Measurements from ENCODE around the gene ARID1B. TPM values are rescaled to one million over a fixed set of nuclear protein-coding genes. Genes with fewer than 3 reads are reported as not detected.

The ARID1B gene
- total RNA-seq, 1 experiment from 2014 or later = 63.9 TPM

DNA sequence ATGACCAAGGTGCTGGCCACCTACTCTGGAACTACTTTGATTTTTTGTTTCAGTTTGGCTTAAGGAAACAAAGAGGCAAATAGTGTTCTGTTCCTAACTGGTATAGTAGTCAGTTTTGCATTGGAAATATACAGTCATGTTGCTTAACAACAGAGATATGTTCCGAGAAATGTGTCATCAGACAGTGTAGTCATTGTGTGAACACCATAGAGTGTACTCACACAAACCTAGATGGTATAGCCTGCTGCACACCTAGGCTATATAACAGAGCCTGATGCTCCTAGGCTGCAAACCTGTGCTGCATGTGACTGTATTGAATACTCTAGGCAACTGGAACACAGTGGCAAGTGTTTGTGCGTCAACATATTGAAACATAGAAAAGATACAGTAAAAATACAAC, 80.4 kb downstream of the ARID1B start:
- Mint-ChIP-seq H3K36me3 (ENCODE audit: insufficient read depth, unreplicated experiment) (peaks cover 6% of the 10 kb centered on the region), H3K9me3 (ENCODE audit: unreplicated experiment) (no peaks in the 10 kb centered on the region), H3K27ac (ENCODE audit: low read depth, unreplicated experiment) (no peak overlapping the region), H3K4me3 (ENCODE audit: unreplicated experiment) (no peak overlapping the region), H3K27me3 (ENCODE audit: insufficient read depth, unreplicated experiment) (no peaks in the 10 kb centered on the region), H3K4me1 (ENCODE audit: insufficient read depth, unreplicated experiment) (peaks cover 26% of the 10 kb centered on the region)
- BruUV-seq (replicated peaks) = no TSS peak
- TF ChIP-seq, protein P1, sequence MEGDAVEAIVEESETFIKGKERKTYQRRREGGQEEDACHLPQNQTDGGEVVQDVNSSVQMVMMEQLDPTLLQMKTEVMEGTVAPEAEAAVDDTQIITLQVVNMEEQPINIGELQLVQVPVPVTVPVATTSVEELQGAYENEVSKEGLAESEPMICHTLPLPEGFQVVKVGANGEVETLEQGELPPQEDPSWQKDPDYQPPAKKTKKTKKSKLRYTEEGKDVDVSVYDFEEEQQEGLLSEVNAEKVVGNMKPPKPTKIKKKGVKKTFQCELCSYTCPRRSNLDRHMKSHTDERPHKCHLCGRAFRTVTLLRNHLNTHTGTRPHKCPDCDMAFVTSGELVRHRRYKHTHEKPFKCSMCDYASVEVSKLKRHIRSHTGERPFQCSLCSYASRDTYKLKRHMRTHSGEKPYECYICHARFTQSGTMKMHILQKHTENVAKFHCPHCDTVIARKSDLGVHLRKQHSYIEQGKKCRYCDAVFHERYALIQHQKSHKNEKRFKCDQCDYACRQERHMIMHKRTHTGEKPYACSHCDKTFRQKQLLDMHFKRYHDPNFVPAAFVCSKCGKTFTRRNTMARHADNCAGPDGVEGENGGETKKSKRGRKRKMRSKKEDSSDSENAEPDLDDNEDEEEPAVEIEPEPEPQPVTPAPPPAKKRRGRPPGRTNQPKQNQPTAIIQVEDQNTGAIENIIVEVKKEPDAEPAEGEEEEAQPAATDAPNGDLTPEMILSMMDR (IDR thresholded peaks at IDR 0.05; ENCODE audit: unreplicated experiment) = no peak
- ChIA-PET CTCF (no interaction called here), POLR2A (no interaction called here)
- intact Hi-C loops (cut with micrococcal nuclease) = no loop called here
- DNase-seq (ENCODE audit: unreplicated experiment) = peak; percentile 44

DNA sequence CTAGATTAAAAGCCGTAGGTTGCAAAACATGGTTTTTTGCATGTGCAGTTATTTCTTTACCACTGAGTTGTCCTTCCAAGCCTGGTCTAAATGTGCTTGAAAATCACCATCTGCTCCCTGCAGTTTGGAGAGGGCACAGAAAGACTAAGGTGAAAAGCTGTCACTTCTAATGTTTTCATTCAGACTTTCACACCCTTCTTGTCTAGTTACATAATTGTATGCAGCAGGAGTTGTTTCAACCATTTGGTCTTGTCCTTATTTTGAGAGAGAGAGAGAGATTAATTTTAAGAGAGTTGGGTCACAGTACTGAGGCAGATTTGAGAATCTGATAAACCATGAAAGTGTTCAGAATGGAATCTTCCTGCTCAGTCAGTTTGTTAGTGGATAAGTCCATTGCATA, 82.5 kb downstream of the ARID1B start:
- ChIA-PET POLR2A (interaction anchor here (0.5 to 0.7 kb wide), 2 partner anchors 15 to 794 kb away, joined by 3 read pairs; no protein-coding TSS in a partner anchor), CTCF (no interaction called here)
- Mint-ChIP-seq H3K36me3 (ENCODE audit: insufficient read depth, unreplicated experiment) (peaks cover 6% of the 10 kb centered on the region), H3K27ac (ENCODE audit: low read depth, unreplicated experiment) (no peak overlapping the region), H3K27me3 (ENCODE audit: insufficient read depth, unreplicated experiment) (no peaks in the 10 kb centered on the region), H3K9me3 (ENCODE audit: unreplicated experiment) (no peaks in the 10 kb centered on the region), H3K4me3 (ENCODE audit: unreplicated experiment) (no peak overlapping the region), H3K4me1 (ENCODE audit: insufficient read depth, unreplicated experiment) (peaks cover 36% of the 10 kb centered on the region)
- BruUV-seq (replicated peaks) = no TSS peak
- DNase-seq (ENCODE audit: unreplicated experiment) = no peak
- TF ChIP-seq, protein P1 (IDR thresholded peaks at IDR 0.05; ENCODE audit: unreplicated experiment) = no peak
- intact Hi-C loops (cut with micrococcal nuclease) = no loop called here

DNA sequence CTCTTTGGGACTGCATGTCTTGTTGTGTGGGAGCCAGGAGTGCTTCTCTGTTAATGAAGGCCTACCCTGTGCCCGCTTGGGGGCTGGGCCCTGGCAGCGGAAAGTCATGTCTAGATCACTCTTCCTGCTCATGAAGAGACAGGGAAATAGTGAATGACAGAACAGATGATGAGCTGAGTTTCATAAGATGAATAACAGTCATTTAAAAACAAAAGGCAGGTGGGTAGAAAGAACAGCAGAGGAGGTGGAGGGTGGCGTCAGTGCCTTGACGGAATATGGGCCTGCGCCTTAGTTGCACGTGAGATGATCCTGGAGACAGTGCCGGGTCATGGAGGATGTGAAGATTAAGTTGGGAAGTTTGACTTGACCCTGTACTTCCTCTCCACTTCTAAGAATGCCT, 85.5 kb downstream of the ARID1B start:
- intact Hi-C loops (cut with micrococcal nuclease) = no loop called here

DNA sequence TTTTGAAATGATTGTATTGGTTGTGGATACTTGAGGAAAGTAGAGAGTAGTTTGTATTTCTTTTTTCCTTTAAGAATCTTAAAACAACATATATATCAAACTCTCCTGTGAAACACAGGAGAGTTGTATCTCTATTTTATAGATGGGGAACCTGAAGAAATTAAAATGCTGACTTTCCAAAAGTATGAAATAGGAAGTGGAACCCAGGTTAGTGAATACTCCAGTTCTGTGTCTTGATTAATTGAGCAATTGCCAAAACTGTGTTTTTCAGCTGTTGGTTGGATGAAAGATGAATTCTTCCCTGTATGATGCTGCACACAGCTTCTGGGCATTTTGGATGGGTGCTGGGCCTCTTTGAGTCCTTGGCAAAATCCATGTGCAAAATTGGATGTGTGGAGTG, 86.3 kb downstream of the ARID1B start:
- intact Hi-C loops (cut with micrococcal nuclease) = no loop called here
- no peaks in the 10 kb centered on the region for H3K9me3 Mint-ChIP-seq (ENCODE audit: unreplicated experiment)
- H3K4me3 Mint-ChIP-seq (ENCODE audit: unreplicated experiment) = no peak overlapping the region
- no peak for DNase-seq (ENCODE audit: unreplicated experiment)
- no peaks in the 10 kb centered on the region for H3K36me3 Mint-ChIP-seq (ENCODE audit: insufficient read depth, unreplicated experiment)
- BruUV-seq (replicated peaks) = no TSS peak
- H3K27ac Mint-ChIP-seq (ENCODE audit: low read depth, unreplicated experiment) = no peak overlapping the region
- ChIA-PET POLR2A (no interaction called here), CTCF (no interaction called here)
- no peaks in the 10 kb centered on the region for H3K27me3 Mint-ChIP-seq (ENCODE audit: insufficient read depth, unreplicated experiment)
- H3K4me1 Mint-ChIP-seq (ENCODE audit: insufficient read depth, unreplicated experiment) = peaks cover 38% of the 10 kb centered on the region
- TF ChIP-seq, protein P1 (IDR thresholded peaks at IDR 0.05; ENCODE audit: unreplicated experiment) = no peak

More for the DNA sequence above, 85.5 kb downstream of the ARID1B start:
- no peaks in the 10 kb centered on the region for H3K36me3 Mint-ChIP-seq (ENCODE audit: insufficient read depth, unreplicated experiment)
- H3K4me1 Mint-ChIP-seq (ENCODE audit: insufficient read depth, unreplicated experiment) = peaks cover 38% of the 10 kb centered on the region
- BruUV-seq (replicated peaks) = no TSS peak
- H3K27ac Mint-ChIP-seq (ENCODE audit: low read depth, unreplicated experiment) = no peak overlapping the region
- TF ChIP-seq, protein P1 (IDR thresholded peaks at IDR 0.05; ENCODE audit: unreplicated experiment) = no peak
- no peaks in the 10 kb centered on the region for H3K9me3 Mint-ChIP-seq (ENCODE audit: unreplicated experiment)
- H3K4me3 Mint-ChIP-seq (ENCODE audit: unreplicated experiment) = no peak overlapping the region
- H3K27me3 Mint-ChIP-seq (ENCODE audit: insufficient read depth, unreplicated experiment) = no peaks in the 10 kb centered on the region
- ChIA-PET CTCF (no interaction called here), POLR2A (no interaction called here)
- no peak for DNase-seq (ENCODE audit: unreplicated experiment)

Data from MCF 10A (cell line).